ENCODE data around the gene CEP104.

The CEP104 gene

DNA sequence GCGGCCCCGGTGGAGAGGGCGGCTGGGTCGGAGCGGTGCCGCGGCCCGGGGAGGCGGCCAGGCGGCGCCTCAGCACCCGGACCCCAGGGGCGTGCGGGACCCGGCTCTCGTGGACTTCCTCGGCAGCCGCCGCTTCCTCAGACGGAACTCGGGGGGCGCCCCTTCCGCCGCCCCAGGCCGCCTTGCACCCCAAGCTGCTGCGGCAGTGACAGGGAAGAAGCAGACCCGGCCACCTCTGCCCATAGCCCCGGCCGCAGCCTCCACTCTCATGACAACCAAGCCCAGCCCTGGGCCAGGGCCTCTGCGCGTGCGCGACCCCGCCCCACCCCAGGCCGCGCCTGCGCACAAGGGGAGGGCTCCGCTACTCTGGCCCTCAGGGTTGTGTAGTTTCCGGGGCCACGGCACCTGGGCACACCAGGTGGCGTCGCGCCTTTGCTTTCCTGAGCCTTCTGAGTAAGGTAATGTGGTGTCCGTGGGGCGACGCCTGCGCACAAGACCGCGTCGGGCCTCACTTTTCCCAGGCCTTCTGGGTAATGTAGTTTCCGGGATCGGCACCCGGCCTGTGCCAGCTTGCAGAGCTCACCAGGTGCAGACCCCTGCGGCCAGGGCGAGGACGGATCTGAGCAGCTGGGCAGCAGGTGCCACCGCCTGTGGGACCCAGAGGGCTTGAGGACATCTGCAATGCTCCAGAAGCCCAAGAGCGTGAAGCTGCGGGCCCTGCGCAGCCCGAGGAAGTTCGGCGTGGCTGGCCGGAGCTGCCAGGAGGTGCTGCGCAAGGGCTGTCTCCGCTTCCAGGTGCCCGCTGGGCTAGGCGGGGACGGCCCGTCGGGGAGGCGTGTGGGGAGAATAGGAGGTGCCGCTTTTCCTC is at the start of gene CEP104, which contains the start of gene DFFB:
CEP104 (minus strand) TSS at position 289 of the 868 bp plus-strand sequence. CDS start 4,804 bp downstream, outside the sequence.
DFFB (plus strand) TSS at position 554 of the 868 bp plus-strand sequence; CDS start at position 682, 128 bp downstream.
- peak; percentile 96 for DNase-seq

DNA sequence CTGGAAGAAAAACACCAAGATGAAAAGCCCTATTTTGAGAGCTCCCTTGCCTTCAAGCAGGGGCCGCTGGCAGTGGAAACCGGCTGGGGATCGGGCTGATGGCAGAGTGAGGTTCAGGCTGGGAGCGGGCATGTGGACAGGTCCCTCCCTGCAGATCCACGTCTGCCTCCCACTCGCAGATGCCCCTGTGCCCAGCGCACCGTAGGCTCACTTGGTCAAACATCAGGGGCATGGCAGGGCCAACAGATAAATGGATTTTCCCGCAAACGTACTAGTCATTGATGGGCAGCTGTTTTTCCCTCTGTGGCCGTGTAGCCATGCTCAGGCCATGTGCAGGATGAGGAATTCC is 49.6 kb upstream of the CEP104 start:
- no peak for DNase-seq

DNA sequence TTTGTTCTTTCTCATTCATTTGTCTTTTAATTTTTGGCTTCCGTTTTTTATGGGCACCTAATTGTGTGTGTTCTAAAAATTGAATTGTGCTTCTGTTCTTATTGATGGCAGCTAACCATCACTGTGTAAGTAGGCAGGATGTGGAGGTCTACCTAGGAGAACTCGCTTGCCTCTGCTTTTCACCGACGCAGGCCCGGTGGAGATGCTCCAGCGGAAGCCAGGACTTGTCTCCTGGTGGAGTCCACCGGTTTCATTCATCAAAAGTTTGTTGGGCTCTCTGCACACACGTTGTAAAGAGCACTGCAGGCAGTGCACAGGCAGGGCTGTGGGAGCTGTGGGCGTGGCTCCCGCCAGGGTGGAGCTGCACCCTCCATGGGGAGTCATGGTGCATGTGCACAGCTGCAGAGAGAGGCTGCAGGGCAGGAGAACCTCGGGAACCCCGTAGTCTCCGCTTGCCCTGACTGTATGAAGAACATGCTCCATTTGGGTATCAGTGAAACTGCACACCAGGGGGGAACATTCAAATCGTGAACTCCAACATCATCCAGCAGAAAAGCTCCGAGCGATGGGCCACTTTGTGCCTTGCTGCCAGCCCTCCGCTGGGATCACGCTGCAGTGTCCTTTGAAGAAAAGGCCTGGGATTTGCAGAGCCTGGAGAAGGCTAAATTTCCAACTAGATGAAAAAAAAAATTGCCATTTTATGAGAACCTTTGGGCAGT is 49.1 kb upstream of the CEP104 start:
- DNase-seq = no peak

DNA sequence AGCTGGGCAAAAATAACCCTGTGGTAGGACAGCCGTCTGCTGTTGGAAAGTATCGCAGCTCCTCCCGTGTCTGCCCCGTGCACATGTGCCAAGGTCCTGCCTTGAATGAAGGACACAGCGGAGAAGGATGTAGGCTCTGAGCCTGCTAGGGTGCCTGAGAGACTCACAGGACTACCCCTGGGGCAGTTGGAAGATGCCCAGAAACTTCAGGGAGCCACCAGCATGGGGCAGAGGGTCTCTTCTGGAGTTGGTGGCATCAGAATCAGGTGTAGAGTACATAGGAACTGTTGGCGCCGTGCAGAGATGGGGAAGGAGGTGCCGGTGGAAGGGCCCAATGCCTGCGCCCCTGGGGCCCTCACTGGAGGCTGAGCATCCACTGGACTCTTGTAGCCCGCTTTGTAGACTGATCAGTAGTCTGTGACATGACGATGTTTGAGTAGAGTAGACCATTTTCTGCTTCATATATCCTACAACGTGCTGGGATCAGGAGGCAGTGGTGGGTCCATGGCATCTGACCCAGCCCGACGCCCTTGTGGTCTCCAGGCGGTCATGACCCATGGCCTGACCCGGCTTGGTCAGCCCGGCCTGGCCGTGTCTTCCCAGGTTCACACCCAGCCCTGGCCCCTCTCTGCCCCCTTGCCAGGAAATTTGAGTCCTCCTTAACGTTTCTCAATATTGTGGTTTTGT is 48.4 kb upstream of the CEP104 start:
- DNase-seq = no peak

DNA sequence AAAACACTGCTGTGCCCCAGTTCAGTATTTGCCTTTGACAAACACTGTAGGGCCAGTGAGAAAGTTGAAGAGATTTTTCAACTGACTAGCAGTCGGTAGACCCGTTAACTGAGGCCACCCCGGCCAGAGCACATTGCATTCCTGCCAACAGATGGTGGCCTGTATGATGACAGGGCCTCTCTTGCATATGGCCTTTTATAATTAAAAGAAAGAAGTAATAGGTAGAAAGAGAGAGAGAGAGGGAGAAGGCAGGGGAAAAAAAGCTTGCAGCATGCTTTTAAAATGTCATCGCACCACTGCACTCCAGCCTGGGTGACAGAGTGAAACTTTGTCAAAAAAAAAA is 47.8 kb upstream of the CEP104 start:
- DNase-seq = no peak

DNA sequence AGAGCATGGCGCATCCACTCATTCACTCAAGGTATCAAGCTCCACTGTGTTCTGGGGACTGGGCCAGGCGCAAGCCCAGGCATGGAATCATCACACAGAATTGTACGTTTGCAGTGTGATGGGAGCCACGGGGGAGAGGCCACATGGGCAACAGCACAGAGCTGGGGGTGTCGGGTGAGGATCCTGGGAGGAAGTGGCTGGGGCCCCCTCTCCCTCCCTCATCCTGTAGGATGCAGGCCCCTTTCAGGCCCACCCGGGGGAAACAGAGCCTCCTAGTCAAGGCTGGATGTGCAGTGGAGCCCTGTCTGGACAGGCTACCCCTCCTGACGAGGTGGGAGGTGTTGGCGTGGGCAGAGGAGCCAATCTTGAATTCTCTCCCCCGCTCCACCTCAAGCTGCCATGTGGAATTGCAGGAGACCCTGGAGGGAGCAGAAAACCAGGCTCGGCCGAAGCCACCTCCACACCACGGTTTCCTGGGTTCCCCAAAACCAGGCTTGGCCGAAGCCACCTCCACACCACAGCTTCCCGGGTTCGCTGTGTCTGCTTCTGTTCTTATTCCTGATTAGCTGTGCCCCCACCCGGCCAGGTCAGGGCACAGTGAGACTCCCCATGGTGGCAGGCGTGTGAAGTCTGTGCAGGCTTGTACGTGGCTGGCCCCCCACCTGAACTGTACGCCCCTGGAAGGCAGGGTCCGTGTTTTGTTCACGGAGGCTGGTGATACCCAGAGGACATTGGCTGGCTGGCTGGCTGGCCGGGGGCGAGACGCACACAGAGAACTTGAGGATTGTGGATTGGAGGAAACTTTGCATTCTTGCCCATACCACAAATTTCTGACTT is 47.2 kb upstream of the CEP104 start:
- no peak for DNase-seq

DNA sequence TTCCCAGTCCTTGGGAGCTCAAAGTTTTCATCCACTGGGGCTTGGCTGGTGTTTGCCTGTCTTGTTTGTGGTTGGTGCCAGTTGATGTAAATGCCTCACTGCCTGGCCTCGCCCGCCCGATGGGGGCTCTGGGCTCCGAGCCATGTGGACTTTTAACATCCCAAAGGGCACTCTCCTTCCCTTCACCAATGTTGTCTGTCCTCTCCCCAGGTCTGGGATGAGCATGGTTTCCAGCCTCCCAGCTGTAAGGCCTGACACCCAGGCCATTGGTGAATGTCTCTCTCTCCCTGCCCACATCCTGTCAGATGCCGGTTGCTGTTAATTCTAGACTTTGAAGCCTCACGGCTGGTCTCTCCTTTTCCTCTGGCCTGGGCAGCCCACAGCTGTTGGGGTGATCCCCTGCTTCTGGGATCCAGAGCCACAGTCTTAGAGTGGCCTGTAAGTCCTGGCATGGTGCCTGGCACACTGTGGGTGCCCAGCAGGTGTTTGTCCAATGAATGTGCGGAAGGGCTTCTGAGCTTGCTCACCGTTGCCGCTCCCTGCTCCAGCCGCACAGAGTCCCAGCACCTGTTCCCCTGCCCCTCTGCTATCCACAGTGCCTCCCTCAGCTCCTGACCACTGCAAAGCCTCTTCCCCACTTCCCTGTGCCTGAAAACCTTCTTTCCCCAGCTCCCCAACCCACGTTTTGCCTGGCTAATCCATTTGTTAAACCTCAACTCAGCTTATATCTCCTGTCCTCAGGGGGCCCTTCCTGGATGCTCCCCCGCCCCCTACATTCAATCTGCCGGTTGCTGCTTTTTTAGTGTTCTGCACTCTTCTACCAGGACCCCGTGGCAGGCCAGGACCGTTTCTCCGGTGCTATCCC is 46.4 kb upstream of the CEP104 start:
- DNase-seq = no peak

DNA sequence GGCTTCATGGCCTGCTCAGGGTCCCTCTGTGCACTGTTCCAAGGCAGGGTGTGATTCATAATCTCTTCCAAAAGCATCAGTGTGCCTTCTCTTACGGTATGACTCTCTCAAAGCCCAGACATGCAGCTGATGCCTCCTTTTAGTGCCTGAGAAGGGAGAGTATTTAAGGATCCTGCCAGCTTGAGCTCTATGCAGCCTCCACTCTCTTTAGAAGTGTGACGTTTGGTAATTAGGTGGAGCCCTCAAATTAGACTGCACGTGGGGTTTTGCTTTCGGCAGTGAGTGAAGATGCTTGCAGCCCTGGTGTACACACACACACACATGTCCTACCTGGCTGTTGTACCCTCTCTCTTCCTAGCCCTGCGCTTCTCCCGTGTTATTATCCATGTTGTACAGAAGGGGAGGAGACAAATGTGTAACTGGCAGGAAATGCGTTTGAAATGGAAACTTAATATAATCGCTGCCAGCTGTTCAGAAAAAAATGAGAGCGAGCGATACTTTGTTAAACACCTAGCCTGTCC is 45.6 kb upstream of the CEP104 start:
- peak; percentile 29 for DNase-seq

DNA sequence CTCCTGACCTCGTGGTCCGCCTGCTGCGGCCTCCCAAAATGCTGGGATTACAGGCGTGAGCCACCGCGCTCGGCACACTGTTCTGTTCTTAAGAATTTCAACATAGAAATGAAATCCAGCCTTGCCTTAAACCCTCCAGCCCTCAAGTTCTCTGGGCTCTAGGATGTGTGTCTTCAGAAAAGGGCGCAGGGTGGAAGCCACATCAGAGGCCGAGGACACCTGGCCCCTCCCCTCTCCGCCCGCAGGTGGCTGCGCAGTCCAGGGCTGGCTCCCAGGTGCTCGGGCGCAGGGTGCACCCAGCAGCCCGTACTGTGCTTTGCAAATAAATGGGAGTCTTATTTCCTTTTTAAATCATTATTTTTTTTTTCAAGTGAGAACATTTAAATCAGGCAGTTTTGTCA is 45.1 kb upstream of the CEP104 start:
- no peak for DNase-seq

DNA sequence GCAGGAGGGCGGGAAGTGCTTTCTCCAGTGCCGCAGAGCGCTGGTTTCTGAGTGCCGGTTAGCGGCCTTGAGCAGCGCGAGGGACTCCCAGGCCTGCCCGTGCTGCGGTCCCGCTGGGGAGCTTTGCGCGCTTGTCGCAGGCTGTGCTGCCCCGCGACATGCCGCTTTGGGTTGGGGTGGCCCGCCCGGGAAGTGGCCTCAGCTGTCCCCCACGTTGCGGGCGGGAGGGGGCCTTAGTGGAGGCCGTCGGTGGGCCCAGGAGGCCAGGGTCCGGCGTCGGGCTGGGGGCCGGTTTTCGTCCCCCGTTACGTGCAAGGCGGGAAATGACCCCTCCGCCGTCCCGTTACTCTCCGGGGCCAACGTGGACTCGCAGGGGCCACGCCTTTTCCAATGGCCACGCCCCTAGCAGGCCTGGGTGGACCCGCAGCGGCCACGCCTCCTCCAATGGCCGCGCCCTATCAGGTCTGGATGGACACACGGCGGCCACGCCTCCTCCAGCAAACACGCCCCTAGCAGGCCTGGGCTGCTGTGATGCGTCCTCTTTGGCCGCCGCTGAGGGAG is 44.0 kb upstream of the CEP104 start:
- peak; percentile 81 for DNase-seq

DNA sequence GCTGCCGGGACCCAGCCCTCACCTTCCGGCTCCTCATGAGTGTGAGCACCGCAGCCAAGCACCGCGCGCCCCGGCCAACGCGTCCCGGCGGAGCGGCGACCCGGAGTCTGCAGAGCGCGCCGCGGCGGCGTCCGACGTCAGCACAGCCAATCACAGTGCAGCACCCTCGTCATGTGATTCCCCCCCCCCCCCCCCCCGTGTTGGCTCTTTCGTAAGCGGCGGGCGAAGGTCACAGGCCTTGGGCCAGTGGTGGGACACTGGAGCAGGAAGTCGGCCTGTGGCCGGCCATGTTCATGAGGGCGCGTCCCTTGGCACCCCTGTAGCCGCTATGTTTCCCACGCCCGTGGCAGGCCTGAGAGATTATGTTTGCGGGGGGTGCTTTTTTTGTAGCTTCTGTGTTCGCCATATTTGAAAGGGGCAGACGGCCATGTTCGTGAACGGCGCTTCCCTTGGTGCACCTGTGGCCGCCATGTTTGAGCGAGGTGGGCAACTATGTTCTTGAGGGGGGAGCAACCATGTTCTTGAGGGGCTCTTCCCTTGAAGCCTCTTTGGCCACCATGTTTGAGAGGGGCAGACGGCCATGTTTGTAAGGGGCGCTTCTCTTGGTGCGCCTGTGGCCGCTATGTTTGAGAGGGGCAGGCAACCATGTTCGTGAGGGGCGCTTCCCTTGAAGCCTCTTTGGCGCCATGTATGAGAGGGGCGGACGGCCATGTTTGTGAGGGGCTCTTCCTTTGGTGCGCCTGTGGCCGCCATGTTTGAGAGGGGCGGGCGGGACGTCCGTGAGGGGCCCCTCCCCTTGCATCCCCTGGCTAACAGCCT is 43.3 kb upstream of the CEP104 start, which contains the start of gene C1orf174:
C1orf174 (minus strand) TSS at position 123 of the 819 bp plus-strand sequence; CDS start at position 37, 86 bp downstream.
- DNase-seq = peak; percentile 94

DNA sequence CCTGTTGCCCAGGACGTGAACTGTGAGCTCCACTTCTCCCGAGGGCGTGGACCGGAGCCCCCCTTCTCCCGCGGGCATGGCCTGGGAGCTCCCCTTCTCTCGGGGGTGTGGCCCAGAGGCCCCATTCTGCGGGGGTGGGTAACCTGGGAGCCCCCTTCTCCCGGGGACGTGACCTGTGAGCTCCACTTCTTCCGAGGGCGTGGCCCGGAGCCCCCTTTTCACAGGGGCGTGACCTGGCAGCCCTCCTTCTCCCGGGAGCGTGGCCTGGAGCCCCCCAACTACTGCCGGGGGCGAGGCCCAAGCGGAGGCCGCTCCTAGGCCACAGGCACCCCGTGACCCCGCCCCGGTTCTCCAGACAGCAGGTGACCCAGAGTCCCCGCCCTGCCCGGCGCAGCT is 42.7 kb upstream of the CEP104 start:
- DNase-seq = no peak

DNA sequence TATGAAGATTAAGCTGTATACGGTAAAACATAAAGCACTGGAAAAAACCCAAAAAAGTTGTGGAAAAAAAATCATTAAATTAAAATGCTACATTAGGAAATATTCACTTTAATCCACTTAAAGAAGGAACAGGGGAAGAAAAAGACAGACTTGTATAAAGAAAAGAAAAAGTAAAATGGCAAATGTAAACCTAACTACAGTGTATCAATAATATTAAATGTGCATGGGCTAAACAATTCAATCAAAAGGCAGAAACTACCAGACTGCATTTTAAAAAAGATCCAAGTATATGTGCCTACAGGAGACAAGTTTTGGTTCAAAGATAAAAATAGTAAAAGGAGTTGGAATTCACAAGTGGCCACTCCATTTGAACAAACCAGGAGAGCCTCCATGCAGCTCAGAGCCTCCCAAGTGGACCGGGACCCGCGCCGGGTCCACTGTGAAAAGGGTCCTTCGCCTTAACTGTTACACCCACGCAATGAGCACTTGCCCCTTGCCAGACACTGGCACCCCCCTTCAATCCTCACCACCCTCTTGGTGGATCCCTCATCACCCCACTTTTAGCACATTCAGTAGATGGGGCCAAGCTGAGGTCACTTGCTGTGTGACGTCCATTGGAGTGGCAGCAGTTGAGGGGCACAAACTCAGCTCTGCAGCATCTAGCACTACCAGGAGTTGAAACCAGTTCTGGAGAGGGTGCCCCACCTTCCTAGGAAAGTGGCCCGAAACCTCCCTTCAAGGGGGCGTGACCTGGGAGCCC is 42.2 kb upstream of the CEP104 start:
- no peak for DNase-seq

DNA sequence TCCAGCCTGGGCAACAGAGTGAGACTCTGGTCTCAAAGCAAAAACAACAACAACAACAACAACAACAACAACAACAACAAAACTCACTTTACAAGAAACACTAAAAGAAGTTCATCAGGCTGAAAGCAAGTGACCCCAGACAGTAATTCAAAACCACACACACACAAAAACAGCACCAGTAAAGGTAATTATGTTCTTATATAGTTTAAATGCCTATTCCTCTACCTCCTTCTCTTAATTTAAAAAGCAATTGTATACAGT is 41.4 kb upstream of the CEP104 start:
- DNase-seq = no peak

DNA sequence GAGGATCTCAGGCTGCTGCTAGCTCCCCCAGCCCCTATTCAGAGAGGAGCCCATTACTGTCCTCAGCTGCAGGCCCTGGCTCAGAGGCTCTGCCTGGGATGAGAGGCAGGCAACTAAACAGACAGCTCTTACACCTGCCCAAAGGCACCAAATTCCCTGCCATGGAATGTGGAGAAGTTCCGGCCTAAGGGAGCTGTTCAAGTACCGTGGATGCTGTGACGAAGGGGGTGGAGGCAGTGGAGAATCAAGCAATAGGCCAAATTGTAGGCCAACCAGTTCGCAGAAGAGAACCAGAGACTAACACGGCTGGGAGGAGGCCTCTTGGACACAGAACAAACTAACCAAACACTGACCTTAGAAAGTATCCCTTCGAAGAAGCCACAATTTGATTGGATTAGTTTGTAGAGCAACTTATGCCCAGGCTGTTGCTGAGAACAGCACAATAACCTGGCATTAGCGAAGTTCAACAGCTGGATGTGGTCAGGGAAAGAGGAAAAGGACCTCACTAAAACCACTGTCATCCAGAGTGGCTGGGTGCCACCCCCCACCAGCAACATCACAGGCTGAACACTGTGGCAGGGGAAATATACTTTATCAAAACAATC is 39.5 kb upstream of the CEP104 start:
- no peak for DNase-seq

DNA sequence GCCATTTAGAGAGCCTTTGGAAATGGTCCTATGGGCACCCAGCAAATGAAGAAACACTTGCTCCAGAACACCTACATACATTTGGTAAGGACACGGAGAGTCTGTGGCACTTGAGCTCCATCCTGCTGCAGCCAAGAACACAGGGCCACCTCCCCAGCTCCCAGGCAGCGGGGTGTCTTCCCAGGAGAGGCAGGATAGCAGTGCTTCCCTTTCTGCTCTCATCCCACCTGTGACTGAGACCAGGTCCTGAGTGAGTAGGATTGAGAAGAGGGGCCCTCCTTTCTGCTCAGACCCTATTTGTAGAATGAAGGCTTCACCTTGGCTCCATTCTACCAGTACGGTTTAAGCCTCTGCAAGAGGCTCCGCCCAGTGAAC is 38.9 kb upstream of the CEP104 start:
- no peak for DNase-seq

DNA sequence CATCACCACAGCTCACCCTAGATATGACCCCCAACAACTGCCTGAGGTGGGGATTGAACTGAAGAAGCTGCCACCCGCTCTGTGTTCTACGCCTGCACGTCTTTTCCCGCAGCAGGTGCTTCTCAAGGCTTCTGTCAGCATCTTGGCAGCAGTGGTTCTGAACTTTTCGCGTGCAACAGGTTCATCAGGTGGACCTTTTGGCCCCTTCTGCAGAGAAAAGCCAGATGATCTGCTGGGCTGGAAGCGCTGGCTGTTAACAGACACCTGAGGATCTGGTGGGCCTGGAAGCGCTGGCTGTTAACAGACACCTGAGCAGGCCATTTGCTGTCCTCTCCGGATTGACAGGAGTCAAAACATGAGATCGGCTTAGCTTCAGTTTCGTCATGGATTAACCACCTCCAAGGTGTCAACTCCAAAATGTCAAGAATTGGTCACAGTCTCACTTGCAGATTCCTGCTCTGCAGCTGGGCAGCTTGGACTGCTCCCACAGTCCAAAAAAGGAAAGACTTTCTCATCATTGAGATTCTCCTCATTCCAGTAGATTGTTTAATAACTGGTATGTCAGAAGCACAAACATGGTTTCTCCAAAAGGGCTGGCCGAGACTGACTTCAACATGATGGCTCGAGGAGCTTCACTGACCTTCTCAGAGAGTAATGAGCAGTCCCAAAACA is 38.4 kb upstream of the CEP104 start:
- no peak for DNase-seq

DNA sequence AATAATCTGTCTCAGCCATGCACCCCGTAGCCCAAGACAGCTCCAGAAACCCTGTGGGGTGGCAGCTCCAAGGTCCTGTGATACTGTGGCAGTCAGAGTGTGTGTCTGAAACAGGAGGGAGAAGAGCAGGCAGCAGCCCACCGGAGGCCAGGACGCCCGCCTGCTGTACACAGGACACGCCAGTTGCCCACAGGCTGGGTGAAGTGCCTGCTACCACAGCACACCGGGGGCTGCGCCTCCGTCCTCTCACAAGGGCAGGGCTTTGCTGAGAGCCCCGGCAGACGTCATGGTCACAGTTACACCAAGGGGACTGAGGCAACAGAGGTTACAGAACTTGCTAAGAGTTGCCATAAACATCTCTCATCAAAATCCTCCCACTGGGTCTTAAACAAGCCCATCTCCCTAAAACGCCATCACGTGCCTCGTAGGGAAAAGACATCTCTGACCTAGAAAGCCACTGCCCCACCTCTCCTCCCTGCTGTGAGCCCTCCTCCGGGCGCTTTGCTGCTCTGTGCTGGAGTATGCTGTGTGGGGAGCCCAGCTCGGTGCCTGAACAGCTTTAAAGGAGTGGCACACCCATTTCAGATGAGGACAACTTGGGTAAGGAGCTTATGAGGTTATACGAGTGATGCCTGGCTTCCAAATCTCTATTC is 37.7 kb upstream of the CEP104 start:
- no peak for DNase-seq

Data from activated naive CD4-positive, alpha-beta T cell treated with anti-CD3 and anti-CD28 coated beads, Interleukin-2, amount 50 U/mL, for 16 hours (primary cell).